Heart left ventricle (tissue), 13 donors: ENCODE measurements around the gene CABLES1.

Experiments used
- POLR2A ChIP-seq, 2 donors: fragments of 450-650 bp; IDR thresholded peaks; one replicate each; pipeline ENCODE4 v1.6.1; 2017; ENCODE audit warnings: antibody characterized with exemption in 2 of 2, mild to moderate bottlenecking in 2 of 2, moderate library complexity in 2 of 2
- TF ChIP-seq, protein P1 (sequence below), 12 donors: fragments of 200-600 bp; sonication (generic) in 4 of 12; IDR thresholded peaks; one replicate each; pipeline versions ENCODE4 v1.5.0 to v1.8.0; 2018 to 2022; ENCODE audit warnings: antibody characterized with exemption in 12 of 12, mild to moderate bottlenecking in 5 of 12
- donor health status: ischemic (EF 13 %, LVEDD 7.1; RV severe dilation, severe dysfunction).
- donor health status: DM: no; HTN: yes; CAD: no.
- donor health status: DM: no; HTN: no; CAD: no.
- donor health status: ischemic (EF 25% LVEDD 6.9; RV normal size, moderate dysfunction).
- donor health status: ischemic (EF 25% LVEDD 5.7; RV mildly dilated, moderate dysfunction).
- donor health status: ischemic (EF 35%, LVEDD 5.7; RV mildly dilated, moderate dysfunction).
- donor health status: nonischemic (EF 11% LVEDD 7.7; RV severe dilation, severe dysfunction).
- donor health status: DM: yes; HTN: yes; CAD: no.
- donor health status: PGD.
- donor health status: ischemic (EF 29% LVEDD 5.4; RV normal size, mild dysfunction).
- donor health status: nonischemic (EF 23%, LVEDD 6.1; RV moderate dilation, normal function).

- TF ChIP-seq, protein P1, sequence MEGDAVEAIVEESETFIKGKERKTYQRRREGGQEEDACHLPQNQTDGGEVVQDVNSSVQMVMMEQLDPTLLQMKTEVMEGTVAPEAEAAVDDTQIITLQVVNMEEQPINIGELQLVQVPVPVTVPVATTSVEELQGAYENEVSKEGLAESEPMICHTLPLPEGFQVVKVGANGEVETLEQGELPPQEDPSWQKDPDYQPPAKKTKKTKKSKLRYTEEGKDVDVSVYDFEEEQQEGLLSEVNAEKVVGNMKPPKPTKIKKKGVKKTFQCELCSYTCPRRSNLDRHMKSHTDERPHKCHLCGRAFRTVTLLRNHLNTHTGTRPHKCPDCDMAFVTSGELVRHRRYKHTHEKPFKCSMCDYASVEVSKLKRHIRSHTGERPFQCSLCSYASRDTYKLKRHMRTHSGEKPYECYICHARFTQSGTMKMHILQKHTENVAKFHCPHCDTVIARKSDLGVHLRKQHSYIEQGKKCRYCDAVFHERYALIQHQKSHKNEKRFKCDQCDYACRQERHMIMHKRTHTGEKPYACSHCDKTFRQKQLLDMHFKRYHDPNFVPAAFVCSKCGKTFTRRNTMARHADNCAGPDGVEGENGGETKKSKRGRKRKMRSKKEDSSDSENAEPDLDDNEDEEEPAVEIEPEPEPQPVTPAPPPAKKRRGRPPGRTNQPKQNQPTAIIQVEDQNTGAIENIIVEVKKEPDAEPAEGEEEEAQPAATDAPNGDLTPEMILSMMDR (IDR thresholded peaks at IDR 0.05) = no peak
- TF ChIP-seq POLR2A (IDR thresholded peaks at IDR 0.05) = no peak
Measured at GRCh38 chr18:23135550-23136325, 453 bp downstream of the CABLES1 start.
